Endodermal cell (in vitro differentiated cells): Measurements from ENCODE around the gene TST. TPM values are rescaled to one million over a fixed set of nuclear protein-coding genes. Genes with fewer than 3 reads are reported as not detected.

Experiments
- DNase-seq: peaks from one replicate; pipeline ENCODE4 v3.0.0-alpha.2; 2017
- H3K27ac ChIP-seq: 2 replicates; pipeline ENCODE4 v1.5.1; 2013; ENCODE audit warnings: mild to moderate bottlenecking, low read depth, low read length, moderate library complexity
- H3K27me3 ChIP-seq: 2 replicates; pipeline ENCODE4 v1.6.1; 2013; ENCODE audit warnings: mild to moderate bottlenecking, low read length, moderate library complexity; ENCODE audit not compliant: insufficient read depth, control insufficient read depth, poor library complexity, severe bottlenecking
- H3K36me3 ChIP-seq: 2 replicates; pipeline ENCODE4 v1.7.0; 2013; ENCODE audit warnings: mild to moderate bottlenecking, low read length, moderate library complexity; ENCODE audit not compliant: control insufficient read depth, insufficient read depth
- H3K4me1 ChIP-seq: one replicate; pipeline ENCODE4 v1.7.0; 2013; ENCODE audit warnings: low read length; ENCODE audit not compliant: control insufficient read depth, insufficient read depth
- H3K4me3 ChIP-seq: 2 replicates; pipeline ENCODE4 v1.5.1; 2013; ENCODE audit warnings: mild to moderate bottlenecking, low read length, moderate library complexity
- H3K9ac ChIP-seq: 2 replicates; pipeline ENCODE4 v1.6.1; 2013; ENCODE audit warnings: mild to moderate bottlenecking, low read length, moderate library complexity; ENCODE audit not compliant: poor library complexity, severe bottlenecking; ENCODE audit errors: extremely low read depth
- H3K9me3 ChIP-seq: 2 replicates; pipeline ENCODE4 v1.6.1; 2013; ENCODE audit warnings: mild to moderate bottlenecking, low read length, moderate library complexity; ENCODE audit not compliant: control insufficient read depth
- H3K27ac Mint-ChIP-seq: 2 replicates; pipeline ENCODE4 v1.8.0; 2020; ENCODE audit warnings: mixed read lengths
- H3K27me3 Mint-ChIP-seq: 2 replicates; pipeline ENCODE4 v1.8.0; 2021; ENCODE audit warnings: mild to moderate bottlenecking, mixed read lengths; ENCODE audit not compliant: insufficient read depth
- H3K36me3 Mint-ChIP-seq: 2 replicates; pipeline ENCODE4 v1.8.0; 2020; ENCODE audit warnings: low read depth, mixed read lengths
- H3K4me1 Mint-ChIP-seq: 2 replicates; pipeline ENCODE4 v1.8.0; 2020; ENCODE audit warnings: mixed read lengths
- H3K4me3 Mint-ChIP-seq: 2 replicates; pipeline ENCODE4 v1.8.0; 2020; ENCODE audit warnings: mild to moderate bottlenecking, moderate library complexity, mixed read lengths
- H3K9me3 Mint-ChIP-seq: 2 replicates; pipeline ENCODE4 v1.8.0; 2020; ENCODE audit warnings: mild to moderate bottlenecking, mixed read lengths
- WGBS, 2 experiments: methylation state at CpG; one replicate each; pipeline versions ENCODE4 v1.1.5 to v1.1.7; 2013; ENCODE audit warnings: missing lambda C conversion rate in 2 of 2, mixed read lengths in 1 of 2; ENCODE audit not compliant: insufficient coverage in 1 of 2, insufficient read length in 1 of 2; 5-methylcytosine and 5-hydroxymethylcytosine counted together
- total RNA-seq, 2 donors: library from RNA; stranded (reverse); fragmentation: NEBNext Ultra II Directional in 1 of 2; extraction: Animal tissue kit (Norgen Biotek cat#: 25700) in 1 of 2; gene quantifications; 2 replicates in 1 of 2; 3 replicates in 1 of 2; pipeline ENCODE4 v1.2.1, GENCODE V29; 2021
- TF ChIP-seq, protein P1 (sequence below): fragments of 200-600 bp; sonication (generic); conservative IDR thresholded peaks from 2 replicates; pipeline ENCODE4 v1.5.0; 2021; ENCODE audit warnings: antibody characterized with exemption, mild to moderate bottlenecking

Gene TST
- total RNA-seq, 2 donors from 2014 or later: 38.2 to 48.3 TPM

DNA sequence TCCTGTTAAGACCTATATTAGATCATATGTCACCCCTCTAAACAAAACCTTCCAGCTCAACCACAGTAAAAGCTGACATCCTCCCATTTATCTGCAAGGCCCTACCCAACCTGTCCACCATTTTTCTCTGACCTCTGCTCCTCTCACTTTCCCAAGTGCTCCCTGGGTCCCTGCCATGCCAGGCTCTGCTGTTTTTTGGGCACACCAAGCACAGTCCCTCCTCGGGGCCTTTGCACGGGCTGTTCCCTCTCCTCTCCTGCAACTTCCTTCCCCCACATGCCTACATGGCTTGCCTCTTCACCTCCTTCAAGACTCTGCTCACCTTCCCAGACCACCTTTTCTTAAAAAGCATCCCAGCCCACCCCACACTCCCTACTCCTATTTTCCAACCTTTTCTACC lies 9.8 kb downstream of the TST start:
- peaks cover 42% of the 10 kb centered on the region for H3K27me3 Mint-ChIP-seq
- Histone ChIP-seq H3K9me3 (no peaks in the 10 kb centered on the region), H3K27ac (no peak overlapping the region), H3K9ac (no peak overlapping the region), H3K4me3 (no peak overlapping the region), H3K36me3 (no peaks in the 10 kb centered on the region), H3K4me1 (no peaks in the 10 kb centered on the region), H3K27me3 (peaks cover 14% of the 10 kb centered on the region)
- no peaks in the 10 kb centered on the region for H3K4me1 Mint-ChIP-seq
- DNase-seq: no peak
- H3K9me3 Mint-ChIP-seq: no peaks in the 10 kb centered on the region
- no peaks in the 10 kb centered on the region for H3K36me3 Mint-ChIP-seq
- TF ChIP-seq, protein P1, sequence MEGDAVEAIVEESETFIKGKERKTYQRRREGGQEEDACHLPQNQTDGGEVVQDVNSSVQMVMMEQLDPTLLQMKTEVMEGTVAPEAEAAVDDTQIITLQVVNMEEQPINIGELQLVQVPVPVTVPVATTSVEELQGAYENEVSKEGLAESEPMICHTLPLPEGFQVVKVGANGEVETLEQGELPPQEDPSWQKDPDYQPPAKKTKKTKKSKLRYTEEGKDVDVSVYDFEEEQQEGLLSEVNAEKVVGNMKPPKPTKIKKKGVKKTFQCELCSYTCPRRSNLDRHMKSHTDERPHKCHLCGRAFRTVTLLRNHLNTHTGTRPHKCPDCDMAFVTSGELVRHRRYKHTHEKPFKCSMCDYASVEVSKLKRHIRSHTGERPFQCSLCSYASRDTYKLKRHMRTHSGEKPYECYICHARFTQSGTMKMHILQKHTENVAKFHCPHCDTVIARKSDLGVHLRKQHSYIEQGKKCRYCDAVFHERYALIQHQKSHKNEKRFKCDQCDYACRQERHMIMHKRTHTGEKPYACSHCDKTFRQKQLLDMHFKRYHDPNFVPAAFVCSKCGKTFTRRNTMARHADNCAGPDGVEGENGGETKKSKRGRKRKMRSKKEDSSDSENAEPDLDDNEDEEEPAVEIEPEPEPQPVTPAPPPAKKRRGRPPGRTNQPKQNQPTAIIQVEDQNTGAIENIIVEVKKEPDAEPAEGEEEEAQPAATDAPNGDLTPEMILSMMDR: no peak
- no peak overlapping the region for H3K27ac Mint-ChIP-seq
- WGBS, 2 experiments: 90 to 100% methylated on average over 1 to 2 of the region's 2 CpGs
- no peak overlapping the region for H3K4me3 Mint-ChIP-seq

DNA sequence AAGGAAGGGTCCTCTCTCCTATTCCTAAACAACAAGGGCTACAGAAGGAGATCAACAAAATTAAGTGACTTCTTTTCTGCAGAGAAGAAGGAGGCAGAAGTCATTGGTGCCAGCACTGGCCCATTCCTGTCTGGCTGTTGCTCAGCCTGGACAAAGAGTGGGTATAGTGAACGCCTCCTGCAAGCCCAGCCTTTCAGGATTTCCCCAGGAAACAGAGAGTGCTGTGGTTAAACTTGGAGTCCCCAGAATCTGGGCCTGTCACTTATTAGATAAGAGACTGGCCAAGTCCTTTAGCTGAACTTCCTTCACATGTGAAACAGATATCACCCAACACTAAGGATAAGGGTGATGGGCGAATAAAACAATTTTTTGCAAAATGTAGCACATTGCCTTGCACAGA lies 10.9 kb downstream of the TST start:
- TF ChIP-seq, protein P1: no peak
- no peak for DNase-seq
- Histone ChIP-seq H3K36me3 (no peaks in the 10 kb centered on the region), H3K4me1 (no peaks in the 10 kb centered on the region), H3K27me3 (peaks cover 14% of the 10 kb centered on the region), H3K4me3 (no peak overlapping the region), H3K27ac (no peak overlapping the region), H3K9ac (no peak overlapping the region), H3K9me3 (no peaks in the 10 kb centered on the region)
- Mint-ChIP-seq H3K9me3 (peaks cover 1% of the 10 kb centered on the region), H3K27ac (no peak overlapping the region), H3K4me1 (no peaks in the 10 kb centered on the region), H3K27me3 (peaks cover 47% of the 10 kb centered on the region), H3K36me3 (no peaks in the 10 kb centered on the region), H3K4me3 (no peak overlapping the region)
- WGBS, 2 experiments: 81 to 93% methylated on average over 2 of the region's 2 CpGs

DNA sequence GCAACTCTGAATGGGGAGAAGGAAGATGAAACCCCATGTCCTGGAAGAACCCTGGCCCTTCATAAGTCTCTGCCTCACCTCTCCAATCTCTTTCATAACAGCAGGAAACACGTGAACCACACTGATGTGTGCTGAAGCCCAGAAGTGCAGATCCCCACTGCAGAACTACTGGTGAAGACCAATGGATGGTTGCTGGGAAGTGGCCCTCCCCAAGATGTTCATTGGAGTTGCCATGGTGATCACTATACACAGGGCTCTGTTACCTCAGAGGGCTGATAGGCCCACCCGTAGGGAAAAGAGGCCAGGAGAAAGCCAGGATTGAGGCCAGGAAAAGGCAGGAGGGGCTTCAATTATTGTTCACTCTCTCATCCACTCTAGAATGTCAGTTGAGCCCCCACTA lies 11.6 kb downstream of the TST start:
- no peak overlapping the region for H3K4me3 ChIP-seq
- no peaks in the 10 kb centered on the region for H3K36me3 ChIP-seq
- TF ChIP-seq, protein P1: no peak
- Mint-ChIP-seq H3K9me3 (peaks cover 1% of the 10 kb centered on the region), H3K4me3 (no peak overlapping the region), H3K27ac (no peak overlapping the region), H3K4me1 (no peaks in the 10 kb centered on the region), H3K36me3 (no peaks in the 10 kb centered on the region), H3K27me3 (peaks cover 54% of the 10 kb centered on the region)
- no peak overlapping the region for H3K9ac ChIP-seq
- peaks cover 14% of the 10 kb centered on the region for H3K27me3 ChIP-seq
- H3K9me3 ChIP-seq: no peaks in the 10 kb centered on the region
- no peak for DNase-seq
- peak overlapping the region; percentile 7 for H3K27ac ChIP-seq
- 60 to 63% methylated on average over 1 to 2 of the region's 2 CpGs for WGBS, 2 experiments
- no peaks in the 10 kb centered on the region for H3K4me1 ChIP-seq
